ENCODE measurements around the gene VAV3. TPM values are rescaled to one million over a fixed set of nuclear protein-coding genes. Genes with fewer than 3 reads are reported as not detected.

VAV3 gene
- total and polyA plus RNA-seq, 2 experiments from 2014 or later, result under 0.01 to 0.24 TPM

DNA sequence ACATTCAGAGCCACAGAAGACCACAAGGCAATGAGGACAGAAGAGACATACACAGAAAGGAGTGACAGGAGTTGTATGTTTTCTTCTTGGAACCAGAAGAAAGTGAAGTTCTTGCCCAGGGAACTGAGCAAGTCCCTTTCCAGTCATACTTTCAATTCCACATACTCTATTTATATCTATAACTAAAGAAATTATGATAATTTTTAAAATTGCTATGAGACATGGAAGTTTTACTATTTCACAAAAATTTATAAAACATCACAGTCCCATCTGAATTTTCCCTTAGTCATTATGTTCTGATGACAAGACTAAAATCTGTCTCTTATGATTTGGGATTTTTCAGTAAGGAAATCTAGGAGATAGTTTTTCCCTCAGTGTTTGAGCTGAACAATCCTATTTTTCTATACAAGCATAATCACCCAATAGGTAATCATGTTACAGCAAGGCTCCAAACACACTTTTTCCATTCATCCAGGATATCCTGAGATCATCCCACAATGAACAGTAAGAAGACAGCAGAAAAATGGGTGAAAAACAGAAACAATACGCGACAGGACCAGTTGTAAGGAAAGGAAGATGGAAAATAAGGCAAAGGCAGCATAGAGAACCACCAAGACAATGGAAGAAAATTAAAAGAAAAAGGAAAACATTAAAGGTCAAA, 154.6 kb downstream of the VAV3 start:
- WGBS, 2 experiments (ENCODE audit: low coverage in 1 of 2, low lambda C conversion rate in 2 of 2, missing lambda C conversion rate in 2 of 2), result 94 to 100% methylated on average over 2 of the region's 2 CpGs

DNA sequence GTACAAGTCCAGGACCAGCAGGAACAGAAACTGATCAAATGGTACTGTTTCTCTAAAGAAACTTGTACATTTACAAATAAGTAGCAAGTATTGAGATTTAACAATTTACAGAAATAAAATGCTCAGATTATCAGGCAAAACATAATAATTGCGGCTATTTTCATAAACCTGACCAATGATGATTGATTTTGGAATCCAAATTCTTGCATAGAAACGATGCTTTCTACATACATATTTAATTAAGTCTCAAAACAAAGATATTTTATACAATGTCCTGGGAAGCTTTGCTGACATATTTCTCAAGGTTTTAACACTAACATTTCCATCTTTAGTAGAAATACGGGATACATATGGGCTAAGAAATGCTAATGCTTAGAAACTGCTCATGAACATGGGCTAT, 157.1 kb downstream of the VAV3 start:
- no peak for TF ChIP-seq EZH2 (IDR thresholded peaks at IDR 0.05; ENCODE audit: insufficient read depth, poor library complexity, severe bottlenecking)
- TF ChIP-seq EZH2phosphoT487 (IDR thresholded peaks at IDR 0.05; ENCODE audit: insufficient read depth, low read depth), result no peak
- Histone ChIP-seq H3K9me2 (ENCODE audit: insufficient read depth) (no peaks in the 10 kb centered on the region), H3K9ac (no peak overlapping the region), H3K9me3 (ENCODE audit: low read depth) (no peaks in the 10 kb centered on the region), H2AFZ (no peak overlapping the region), H3K4me3 (no peak overlapping the region), H3K36me3 (ENCODE audit: low read depth) (no peaks in the 10 kb centered on the region), H3K79me2 (ENCODE audit: insufficient read depth) (no peaks in the 10 kb centered on the region), H3K4me2 (ENCODE audit: unreplicated experiment) (no peak overlapping the region), H3K4me1 (ENCODE audit: insufficient read depth) (no peaks in the 10 kb centered on the region), H3K27ac (no peak overlapping the region), H3K27me3 (replicated peaks; ENCODE audit: insufficient read depth) (peaks cover 18% of the 10 kb centered on the region; the same call in 1 of the 2 replicates), H3F3A (ENCODE audit: insufficient read depth) (no peaks in the 10 kb centered on the region), H4K20me1 (ENCODE audit: insufficient read depth) (no peaks in the 10 kb centered on the region)
- in situ Hi-C loops (cut with MboI), result no loop called here
- WGBS, 2 experiments (ENCODE audit: low coverage in 1 of 2, low lambda C conversion rate in 2 of 2, missing lambda C conversion rate in 2 of 2), result 42 to 56% methylated on average over 3 of the region's 3 CpGs
- no peak for DNase-seq

More for the DNA sequence above, 154.6 kb downstream of the VAV3 start:
- Histone ChIP-seq H3F3A (ENCODE audit: insufficient read depth) (no peaks in the 10 kb centered on the region), H3K4me2 (ENCODE audit: unreplicated experiment) (no peak overlapping the region), H3K27ac (no peak overlapping the region), H3K36me3 (ENCODE audit: low read depth) (no peaks in the 10 kb centered on the region), H3K4me1 (ENCODE audit: insufficient read depth) (no peaks in the 10 kb centered on the region), H2AFZ (no peak overlapping the region), H3K9ac (no peak overlapping the region), H3K79me2 (ENCODE audit: insufficient read depth) (no peaks in the 10 kb centered on the region), H4K20me1 (ENCODE audit: insufficient read depth) (no peaks in the 10 kb centered on the region), H3K9me2 (ENCODE audit: insufficient read depth) (no peaks in the 10 kb centered on the region), H3K27me3 (replicated peaks; ENCODE audit: insufficient read depth) (peaks cover 18% of the 10 kb centered on the region; the same call in 1 of the 2 replicates), H3K4me3 (no peak overlapping the region), H3K9me3 (ENCODE audit: low read depth) (no peaks in the 10 kb centered on the region)
- in situ Hi-C loops (cut with MboI), result no loop called here
- DNase-seq, result no peak
- TF ChIP-seq EZH2phosphoT487 (IDR thresholded peaks at IDR 0.05; ENCODE audit: insufficient read depth, low read depth) (no peak), EZH2 (IDR thresholded peaks at IDR 0.05; ENCODE audit: insufficient read depth, poor library complexity, severe bottlenecking) (no peak)

DNA sequence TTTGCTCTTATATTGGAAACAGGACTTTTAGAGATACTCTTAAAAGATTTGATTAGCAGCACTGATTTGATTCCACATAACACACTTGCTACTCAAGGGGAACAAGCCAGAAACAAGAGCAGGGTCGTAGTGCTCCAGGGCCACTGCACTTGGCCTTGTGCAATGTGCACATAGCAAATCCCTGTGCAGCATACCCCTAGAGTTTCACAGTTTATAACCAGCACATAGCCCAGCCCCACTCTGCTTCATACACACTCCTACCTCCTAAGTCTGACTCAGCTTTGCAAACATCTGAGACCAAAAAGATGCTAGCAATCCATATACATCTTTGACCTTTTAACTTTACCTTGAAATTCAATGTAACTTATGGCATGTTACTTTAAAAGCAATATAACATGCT, 157.6 kb downstream of the VAV3 start:
- WGBS, 2 experiments (ENCODE audit: low coverage in 1 of 2, low lambda C conversion rate in 2 of 2, missing lambda C conversion rate in 2 of 2), result 54 to 63% methylated on average over 1 of the region's 1 CpG
- no peaks in the 10 kb centered on the region for H3K79me2 ChIP-seq (ENCODE audit: insufficient read depth)
- no peaks in the 10 kb centered on the region for H3K9me3 ChIP-seq (ENCODE audit: low read depth)
- no peaks in the 10 kb centered on the region for H4K20me1 ChIP-seq (ENCODE audit: insufficient read depth)
- no peak overlapping the region for H2AFZ ChIP-seq
- H3K4me2 ChIP-seq (ENCODE audit: unreplicated experiment), result no peak overlapping the region
- H3K9me2 ChIP-seq (ENCODE audit: insufficient read depth), result no peaks in the 10 kb centered on the region
- H3K36me3 ChIP-seq (ENCODE audit: low read depth), result no peaks in the 10 kb centered on the region
- in situ Hi-C loops (cut with MboI), result no loop called here
- no peaks in the 10 kb centered on the region for H3F3A ChIP-seq (ENCODE audit: insufficient read depth)
- H3K9ac ChIP-seq, result no peak overlapping the region
- peaks cover 18% of the 10 kb centered on the region; the same call in 1 of the 2 replicates for H3K27me3 ChIP-seq (replicated peaks; ENCODE audit: insufficient read depth)
- H3K27ac ChIP-seq, result no peak overlapping the region
- H3K4me1 ChIP-seq (ENCODE audit: insufficient read depth), result no peaks in the 10 kb centered on the region
- H3K4me3 ChIP-seq, result no peak overlapping the region
- no peak for DNase-seq
- TF ChIP-seq EZH2 (IDR thresholded peaks at IDR 0.05; ENCODE audit: insufficient read depth, poor library complexity, severe bottlenecking) (no peak), EZH2phosphoT487 (IDR thresholded peaks at IDR 0.05; ENCODE audit: insufficient read depth, low read depth) (no peak)

DNA sequence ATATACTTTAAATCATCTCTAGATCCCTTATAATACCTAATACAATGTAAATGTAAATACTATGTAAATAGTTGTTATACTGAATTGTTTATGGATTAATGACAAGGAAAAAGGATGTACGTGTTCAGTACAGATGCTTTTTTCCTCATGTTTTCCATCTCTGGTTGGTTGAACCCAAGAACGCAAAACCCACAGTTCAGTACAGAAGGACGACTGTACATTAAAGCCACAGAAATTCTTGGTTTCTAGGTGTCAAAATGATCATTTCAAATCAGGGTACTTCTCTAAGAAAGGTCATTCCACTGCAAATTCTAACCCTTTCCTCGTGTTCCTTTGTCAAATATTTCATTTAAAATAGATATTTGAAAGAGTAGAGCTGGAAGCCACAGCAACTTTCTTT, 158.1 kb downstream of the VAV3 start:
- Histone ChIP-seq H3K27ac (no peak overlapping the region), H3K4me3 (no peak overlapping the region), H3K4me2 (ENCODE audit: unreplicated experiment) (no peak overlapping the region), H3K36me3 (ENCODE audit: low read depth) (no peaks in the 10 kb centered on the region), H3K9ac (no peak overlapping the region), H3K79me2 (ENCODE audit: insufficient read depth) (no peaks in the 10 kb centered on the region), H3K4me1 (ENCODE audit: insufficient read depth) (no peaks in the 10 kb centered on the region), H4K20me1 (ENCODE audit: insufficient read depth) (no peaks in the 10 kb centered on the region), H3K27me3 (replicated peaks; ENCODE audit: insufficient read depth) (peaks cover 18% of the 10 kb centered on the region; the same call in 1 of the 2 replicates), H3F3A (ENCODE audit: insufficient read depth) (no peaks in the 10 kb centered on the region), H3K9me3 (ENCODE audit: low read depth) (no peaks in the 10 kb centered on the region), H3K9me2 (ENCODE audit: insufficient read depth) (no peaks in the 10 kb centered on the region), H2AFZ (no peak overlapping the region)
- WGBS, 2 experiments (ENCODE audit: low coverage in 1 of 2, low lambda C conversion rate in 2 of 2, missing lambda C conversion rate in 2 of 2), result 48 to 53% methylated on average over 4 of the region's 4 CpGs
- no peak for DNase-seq
- TF ChIP-seq EZH2phosphoT487 (IDR thresholded peaks at IDR 0.05; ENCODE audit: insufficient read depth, low read depth), result no peak
- TF ChIP-seq EZH2 (IDR thresholded peaks at IDR 0.05; ENCODE audit: insufficient read depth, poor library complexity, severe bottlenecking), result no peak
- in situ Hi-C loops (cut with MboI), result no loop called here
